Left hindlimb (tissue), 1 donor: ENCODE results near the gene MRPL23.

Experiments
- DNase-seq: peaks from one replicate; pipeline ENCODE4 v3.0.0-alpha.2; 2018

The MRPL23 gene

DNA sequence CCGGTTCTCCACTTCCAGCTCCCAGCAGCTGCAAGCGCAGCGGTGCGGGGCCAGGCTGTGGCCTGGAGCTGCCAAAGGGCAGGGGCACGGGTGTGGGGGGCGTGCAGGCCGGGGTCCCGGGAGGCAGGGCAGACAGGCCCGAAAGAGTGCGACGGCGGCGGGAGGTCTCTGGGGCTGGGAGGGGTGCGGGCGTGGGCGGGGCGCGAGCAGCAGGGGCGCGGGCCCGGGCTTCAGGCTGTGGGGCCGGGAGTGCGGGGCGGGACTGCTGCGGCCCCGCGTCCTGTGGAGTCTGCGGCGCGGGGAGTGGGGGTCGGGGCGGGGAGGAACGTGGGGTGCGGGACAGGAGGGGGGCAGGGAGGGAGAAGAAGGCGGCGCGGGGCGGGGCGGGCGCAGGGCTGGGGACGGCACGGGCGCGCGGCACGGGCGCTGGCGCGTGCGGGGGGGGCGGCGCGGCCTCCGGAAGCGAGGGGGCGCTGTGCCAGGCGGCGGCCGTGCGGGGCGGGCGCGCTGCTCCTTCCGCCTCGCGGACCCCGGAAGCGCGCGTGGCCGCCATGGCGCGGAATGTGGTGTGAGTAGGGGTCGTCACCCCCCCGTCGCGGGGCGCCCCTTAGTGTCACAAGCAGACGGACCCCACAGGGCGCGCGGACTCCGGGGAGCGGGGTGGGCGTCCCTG, at the start of gene MRPL23:
MRPL23 (plus strand) TSS at position 521 of the 673 bp plus-strand sequence; CDS start at position 552, 31 bp downstream.
- DNase-seq: no peak

DNA sequence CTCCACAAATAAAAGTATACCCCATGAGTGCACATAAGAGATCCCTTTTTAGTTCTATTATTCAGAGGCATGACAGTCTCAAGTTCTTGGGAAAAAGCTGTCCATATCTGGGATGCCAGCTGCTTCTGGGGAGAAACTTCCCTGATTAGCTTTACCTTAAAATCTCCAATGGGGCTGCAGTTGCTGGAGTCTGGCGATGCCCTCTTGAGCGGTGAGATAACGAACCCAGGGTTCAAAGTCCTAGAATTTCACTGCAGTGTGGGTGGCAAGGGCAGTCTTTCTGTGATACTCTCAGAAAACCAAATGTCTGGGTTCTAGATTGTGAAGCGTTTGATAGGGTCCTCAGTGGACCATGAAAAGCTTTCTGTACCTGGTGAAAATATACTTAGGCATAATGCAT, 48.0 kb upstream of the MRPL23 start:
- DNase-seq: no peak

DNA sequence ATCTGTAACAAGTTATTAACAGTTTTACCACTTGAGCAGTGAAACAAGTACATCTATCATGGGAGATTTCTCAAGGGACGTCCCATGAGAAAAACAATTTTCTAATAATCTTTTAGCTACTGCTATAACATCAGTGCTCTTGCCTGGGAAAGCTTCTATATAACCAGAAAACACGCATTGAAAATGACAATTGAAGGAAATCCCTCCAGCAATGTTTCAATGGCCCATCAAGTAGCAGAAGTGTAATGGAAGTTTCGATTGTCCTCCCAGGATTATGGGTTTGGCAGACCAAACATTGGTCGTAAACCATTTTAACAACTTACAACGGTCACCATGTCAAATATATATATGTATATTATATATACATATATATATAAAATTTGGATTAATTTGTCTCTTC, 47.4 kb upstream of the MRPL23 start:
- DNase-seq: no peak

DNA sequence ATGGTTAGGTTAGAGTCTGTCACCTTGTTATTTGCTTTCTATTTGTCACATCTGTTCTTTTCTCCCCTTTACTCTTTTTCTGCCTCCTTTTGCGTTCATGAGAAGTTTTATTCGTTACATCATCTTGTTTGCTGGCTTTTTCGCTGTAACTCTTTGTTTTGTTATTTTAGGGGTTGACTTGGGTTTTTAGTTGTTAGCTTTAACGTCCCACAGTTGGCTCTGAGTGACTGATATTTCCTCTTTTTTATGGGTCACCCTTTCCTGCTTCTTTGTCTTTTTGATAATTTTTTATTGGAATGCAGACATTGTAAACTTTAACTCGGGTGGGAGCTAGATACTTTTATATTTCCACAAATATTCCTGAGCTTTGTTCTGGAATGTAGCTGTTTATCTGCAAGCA, 41.0 kb upstream of the MRPL23 start:
- no peak for DNase-seq

DNA sequence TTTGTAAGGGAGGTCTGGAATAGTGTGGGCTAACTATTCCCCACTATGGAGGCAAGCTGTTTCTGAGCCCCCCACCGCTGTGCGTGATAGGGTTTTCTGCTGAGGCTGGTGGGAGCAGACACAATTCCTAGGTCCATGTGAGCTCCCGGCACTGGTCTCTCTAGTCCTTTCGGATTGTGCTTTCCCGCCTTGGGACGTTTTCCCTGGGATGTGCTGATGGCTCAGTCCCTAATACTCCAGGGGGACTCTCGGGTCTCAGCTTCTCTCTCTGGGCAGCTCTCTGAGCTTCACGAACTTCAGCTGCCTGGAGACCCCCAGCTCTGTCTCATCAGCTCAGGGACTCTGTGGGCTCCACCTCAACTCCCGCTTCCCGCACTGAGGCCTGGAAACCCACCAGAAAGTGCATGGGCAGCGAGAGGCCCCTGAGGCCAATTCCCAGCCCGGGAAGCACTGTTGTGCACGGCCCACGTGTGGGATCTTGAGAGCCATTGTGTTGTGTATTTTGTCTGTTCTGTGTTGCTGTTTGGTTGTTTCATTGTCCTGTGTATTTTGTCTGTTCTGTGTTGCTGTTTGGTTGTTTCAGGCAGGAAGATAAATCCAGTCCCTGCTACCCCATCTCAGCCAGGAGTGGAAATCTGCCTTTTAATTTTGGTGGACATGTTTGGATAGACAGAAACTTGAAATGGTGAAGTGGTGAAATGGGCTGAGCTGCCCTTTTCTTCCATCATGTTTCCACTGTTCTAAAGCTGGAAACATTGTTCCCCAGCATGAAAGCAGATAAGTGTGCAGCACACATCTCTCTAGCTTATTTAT, 40.3 kb upstream of the MRPL23 start:
- no peak for DNase-seq

DNA sequence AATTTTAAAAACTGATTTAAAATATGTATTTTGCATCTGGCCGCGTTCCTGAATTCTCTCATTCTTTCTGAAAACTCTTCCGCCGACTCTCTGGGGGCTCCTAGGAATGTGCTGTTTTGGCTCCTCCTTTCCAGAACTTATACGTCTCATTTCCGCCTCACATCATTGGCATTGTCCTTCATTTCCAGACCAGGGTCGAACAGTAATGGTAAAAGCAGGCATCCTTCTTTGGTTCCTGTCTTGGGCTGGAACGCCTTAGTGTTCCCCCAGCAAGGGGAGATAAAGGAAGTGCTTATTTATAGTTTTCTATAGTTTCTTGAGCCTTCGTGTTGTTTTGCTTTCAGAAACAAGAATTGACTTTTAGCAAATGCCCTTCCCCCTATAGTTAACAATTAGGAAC, 38.5 kb upstream of the MRPL23 start:
- peak; percentile 85 for DNase-seq

DNA sequence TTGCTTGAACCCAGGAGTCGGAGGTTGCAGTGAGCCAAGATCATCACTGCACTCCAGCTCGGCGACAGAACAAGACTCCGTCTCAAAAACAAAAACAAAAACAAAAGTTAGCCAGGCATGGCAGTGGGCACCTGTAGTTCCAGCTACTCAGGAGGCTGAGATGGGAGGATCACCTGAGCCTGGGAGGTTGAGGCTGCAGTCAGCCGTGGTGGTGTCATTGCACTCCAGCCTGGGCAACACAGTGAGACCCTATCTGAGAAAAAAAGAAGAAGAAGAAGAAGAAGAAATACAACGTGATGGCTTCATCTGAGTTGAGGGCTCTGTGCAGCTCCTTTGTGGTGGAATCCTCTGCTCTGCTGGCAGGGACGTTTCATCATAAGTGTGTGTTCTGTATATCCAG, 37.6 kb upstream of the MRPL23 start:
- no peak for DNase-seq

DNA sequence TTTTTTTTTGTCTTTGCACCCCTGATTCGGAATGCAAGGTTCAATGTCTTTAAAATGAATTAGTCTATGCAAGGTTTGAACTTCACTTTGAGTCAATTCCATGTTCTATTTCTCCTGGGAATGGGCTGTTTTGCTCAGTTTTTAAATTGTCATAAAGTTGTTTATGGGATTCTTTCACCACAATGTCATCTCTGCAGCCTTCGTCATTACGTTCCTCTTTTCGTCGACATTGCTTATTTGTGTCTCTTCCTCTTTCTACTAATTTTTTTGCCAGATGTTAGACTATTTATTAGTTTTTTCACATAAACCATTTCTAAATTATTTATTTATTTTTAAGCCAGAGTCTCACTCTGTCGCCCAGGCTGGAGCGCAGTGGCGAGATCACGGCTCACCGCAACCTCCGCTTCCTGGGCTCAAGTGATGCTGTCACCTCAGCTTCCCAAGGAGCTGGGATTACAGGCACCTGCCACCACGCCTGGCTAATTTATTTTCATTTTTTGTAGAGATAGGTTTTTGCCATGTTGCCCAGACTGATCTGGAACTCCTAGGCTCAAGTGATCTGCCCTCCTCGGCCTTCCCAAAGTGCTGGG, 34.7 kb upstream of the MRPL23 start:
- DNase-seq: no peak

DNA sequence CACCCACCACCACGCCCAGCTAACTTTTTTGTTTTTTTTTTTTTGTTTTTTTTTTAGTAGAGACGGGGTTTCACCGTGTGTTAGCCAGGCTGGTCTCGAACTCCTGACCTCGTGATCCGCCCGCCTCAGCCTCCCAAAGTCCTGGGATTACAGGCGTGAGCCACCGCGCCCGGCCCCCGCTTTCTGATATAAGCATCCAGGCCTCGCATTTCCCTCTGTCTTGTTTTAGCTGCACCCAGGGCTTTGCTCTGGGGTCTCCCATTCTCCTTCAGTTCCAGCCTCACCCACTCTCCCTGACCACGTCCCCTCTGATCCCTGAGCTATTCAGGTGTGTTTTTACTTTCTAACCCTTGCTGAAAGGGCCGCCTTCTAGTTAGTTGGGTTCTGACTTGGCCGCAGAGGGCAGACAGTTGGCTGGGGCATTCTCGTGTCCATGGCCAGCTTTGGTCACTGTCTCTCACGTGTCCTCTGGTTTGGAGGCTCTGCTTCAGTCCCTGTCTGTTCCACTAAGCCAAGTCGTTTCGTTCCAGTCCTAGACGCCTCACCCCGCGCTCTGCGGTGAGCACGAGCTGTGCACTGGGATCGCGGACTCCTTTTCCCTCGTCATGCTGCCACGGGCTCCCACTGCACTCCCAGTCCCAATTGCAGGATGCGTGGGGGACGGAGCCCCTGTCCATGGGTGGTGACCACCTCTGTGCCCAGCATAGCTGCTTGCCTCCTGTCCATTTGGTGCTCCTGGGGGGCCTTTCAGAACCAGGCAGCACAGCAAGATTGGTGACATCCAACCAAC, 33.7 kb upstream of the MRPL23 start:
- peak; percentile 22 for DNase-seq

DNA sequence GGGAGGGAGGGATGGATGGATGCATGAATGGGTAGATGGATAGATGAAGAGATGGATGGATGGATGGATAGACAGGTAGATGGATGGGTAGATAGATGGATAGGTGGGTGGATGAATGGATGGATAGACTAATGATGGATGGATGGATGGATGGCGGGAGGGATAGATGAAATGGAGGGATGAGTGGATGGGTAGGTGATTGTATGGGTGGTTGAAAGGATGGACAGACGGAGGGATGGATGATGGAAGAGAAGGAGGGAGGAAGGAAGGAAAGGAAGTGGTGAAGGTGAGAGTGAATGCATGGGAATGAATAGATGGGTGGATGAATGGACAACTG, 31.4 kb upstream of the MRPL23 start:
- no peak for DNase-seq

DNA sequence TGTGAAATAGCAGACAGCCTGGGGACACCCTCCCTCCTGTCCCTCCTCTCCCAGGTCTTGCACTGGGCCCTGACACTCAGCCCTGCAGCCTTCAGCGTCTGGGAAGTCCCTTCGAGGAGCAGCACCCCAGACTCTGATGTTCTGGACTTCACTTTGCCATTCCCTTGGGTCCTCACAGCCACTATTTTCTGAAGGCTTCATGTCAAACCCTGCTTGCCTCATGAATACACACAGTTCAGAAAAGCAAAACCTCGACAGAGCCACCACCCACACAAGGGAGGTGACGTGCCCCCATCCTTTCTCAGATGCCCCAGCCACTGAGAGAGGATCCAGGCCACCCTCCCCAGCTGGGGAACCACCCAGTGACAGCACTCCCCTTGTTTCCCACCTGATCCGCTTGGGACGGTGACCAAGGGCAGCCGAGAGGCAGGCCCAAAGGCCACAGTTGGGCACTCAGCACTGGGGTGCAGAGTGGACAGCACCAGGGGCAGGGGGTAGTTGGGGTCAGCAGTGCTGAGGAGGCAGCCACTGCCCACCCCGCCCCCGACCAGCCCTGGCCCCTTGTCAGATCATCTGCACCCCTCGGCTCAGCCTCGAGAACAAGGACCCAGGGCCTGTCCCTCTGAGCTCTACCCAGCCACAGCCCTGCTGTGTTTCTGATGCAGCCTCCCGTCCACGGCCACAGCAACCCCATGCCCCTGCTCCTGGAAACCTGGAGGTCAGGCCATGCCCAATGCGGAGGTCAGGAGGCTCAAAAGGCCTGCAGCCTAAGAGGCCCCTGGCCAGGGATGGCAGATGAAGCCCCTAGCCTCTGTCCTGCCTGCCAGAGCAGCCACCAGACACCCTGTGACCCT, 30.8 kb upstream of the MRPL23 start:
- no peak for DNase-seq

DNA sequence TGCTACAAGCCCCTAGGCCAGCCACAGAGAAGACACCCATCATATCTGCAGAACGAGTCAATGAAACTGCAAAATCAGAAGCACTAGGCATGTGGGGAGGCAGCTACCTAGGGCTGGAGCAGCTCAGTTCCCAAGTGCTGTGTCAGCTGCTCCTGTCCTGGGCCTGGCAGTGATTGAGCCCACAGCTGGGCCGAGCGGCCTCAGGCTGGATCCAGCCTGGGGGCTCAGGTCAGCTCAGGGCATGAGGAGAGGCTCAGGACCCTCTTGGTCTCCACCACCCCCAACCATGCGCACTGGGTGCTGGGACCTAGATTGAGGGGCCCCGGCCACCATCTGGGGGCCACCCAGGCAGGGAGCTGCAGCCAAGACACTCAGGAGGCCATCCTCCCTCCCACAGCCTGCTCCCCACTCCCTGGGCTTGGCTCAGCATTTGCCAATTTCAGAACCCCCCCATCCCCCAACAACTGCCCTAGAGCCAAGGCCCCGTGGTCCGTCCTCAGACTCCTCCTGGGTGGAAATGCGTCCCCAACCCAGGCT, 30.1 kb upstream of the MRPL23 start:
- peak; percentile 43 for DNase-seq

DNA sequence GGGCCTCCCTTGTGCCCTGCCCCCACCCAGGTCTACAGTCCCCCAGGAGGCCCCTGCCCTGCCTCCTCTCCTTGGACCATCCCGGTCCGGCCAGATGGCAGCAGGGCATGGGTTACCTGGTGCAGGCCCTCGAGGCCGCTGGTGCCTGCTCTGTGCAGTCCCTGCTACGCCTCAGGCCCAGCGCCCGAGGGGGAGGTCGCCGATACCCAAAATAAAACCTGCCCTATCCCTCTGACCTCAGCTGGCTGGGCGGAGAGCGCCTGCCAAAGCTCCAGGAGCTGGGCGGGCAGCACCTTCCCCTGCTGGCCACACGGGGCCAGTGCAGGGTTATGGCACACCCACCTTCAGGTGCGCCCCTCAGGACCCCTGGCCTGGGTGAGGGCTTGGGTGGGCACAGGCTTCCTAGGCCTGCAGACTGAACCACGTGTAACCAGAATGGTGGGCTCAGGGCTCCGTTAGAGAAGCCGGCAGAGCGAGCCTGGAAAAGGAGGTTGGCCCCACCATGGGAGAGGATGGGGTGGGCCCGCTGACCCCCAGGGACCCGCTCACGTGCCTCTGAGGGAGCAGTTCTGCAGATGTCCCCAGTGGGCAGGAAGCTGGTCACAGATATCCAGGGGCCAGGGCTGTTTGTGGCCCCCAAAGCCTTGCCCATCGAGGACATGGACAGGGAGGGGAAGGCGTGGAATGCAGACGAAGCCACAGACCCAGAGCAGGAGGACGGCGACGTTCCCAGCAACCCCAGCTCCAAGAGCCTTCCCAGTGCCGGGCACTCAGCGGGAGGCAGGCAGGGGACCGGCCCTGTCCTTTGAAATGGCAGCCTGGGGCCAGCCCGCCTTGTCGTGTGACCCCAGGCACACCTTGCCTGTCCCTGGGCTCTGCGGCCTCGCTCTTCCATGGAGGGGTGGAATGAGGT, 29.4 kb upstream of the MRPL23 start:
- no peak for DNase-seq

DNA sequence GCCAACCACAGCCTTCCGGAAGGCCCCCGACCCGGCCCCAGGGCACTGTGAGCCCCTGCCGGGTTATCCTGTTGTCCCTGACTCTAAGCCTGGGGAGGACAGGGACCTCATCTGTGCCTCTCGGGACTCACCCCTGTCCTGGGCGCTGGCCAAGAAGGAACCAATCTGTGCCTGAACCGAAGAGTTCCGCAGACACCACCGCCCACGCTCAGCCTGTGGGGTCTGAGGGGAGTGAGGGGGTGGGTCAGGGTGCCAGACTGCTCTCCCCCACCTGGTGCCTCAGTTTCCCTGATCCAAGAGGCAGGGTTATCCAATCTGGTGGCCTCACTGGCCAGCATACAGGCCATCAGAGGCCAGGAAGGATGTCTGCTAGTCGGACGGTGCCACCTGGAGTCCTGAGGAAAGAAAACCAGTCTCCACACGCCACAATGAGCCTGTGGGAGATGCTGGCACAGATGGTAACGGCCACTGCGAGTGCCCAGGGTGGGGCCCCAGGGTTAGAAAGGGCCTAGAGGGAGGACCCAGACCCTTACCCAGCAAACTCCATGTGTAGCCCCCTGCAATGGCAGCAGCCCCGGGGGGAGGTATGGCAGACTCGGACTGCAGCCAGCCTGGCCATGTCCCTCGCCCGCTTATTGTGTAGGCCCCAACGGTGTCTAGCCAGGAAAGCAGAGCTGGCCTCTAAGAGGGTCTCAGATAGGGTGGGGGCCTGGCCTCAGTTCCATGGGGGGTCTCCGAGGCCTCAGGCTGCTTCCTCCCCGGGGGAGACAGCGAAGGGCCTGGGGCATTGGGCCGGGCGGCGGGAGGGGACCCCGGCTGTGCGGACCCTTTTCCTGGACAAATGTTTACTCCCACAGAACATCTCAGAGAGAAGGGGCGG, 28.5 kb upstream of the MRPL23 start:
- peak; percentile 44 for DNase-seq

DNA sequence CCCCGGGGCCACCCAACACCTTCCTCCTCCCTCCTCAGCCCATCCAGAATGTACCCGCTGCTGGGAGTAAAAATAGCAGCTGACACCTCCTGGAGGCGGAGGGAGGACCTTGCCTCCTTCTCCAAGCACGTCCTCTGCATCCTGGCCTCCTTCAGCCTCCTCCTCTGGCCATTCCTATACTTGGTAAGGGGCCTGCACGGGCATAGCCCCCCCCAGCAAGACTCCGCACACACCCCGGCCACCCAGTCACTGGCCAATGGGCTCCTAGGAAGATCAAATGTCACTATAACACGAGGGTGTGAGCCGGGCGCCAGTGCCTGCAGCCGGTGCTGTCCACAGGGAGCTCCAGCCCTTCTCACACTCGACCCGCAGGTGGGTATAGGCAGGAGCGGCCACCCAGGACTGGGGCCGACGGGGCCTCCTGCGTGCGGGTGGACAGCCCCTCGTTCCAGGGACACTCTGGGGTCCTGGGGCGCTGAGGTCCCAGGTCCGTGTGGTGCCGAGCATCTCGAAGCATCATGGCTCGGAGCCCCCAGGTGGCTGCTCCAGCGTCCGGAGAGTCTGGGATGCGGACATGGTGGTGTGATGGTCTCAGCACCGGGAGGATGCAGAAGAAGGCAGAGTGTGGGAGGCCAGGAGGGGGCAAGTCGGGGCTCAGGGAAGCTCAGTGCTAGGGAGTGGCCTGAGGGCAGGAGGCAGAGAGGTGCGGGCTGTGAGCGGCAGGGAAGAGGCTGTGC, 27.6 kb upstream of the MRPL23 start, which contains the start of gene TNNT3:
TNNT3 (plus strand) TSS at position 313 of the 737 bp plus-strand sequence. CDS start 3,172 bp downstream, outside the sequence.
- DNase-seq: peak; percentile 63

DNA sequence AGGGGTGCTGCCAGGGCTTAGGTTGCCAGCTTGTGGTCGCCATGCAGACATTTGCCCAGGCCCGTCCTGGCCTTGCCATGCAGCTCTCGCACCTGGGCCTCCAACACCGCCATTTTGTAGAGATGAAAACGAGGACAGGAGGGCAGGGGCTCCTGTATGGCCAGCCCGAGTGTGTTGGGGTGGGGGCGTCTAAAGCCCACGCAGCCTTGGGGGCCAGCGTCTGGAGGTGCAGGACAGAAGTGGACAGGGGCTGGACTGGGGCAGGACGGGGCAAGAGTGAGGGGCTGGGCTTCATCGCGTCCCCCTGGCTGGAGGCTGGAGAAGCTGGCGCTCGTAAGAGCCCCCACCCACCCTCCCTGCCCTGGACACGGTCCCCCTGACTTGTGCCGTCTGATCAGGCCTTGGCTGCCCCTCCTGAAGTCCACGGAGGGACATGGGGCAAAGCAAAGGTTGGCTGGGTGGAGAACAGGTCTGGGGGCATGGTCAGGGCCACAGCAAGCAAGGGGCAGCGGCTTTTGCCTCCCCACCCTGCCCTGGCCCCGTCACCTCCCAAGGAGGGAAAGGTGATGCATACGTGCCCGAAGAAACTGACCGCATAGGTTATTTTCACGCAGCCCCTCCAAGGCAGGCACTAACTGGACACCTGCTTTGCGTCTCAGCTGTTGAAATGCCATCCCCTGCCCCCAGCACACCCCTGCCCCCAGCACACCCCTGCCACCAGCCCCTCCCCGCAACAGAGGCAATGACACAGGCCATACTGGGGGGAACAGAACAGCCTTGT, 26.8 kb upstream of the MRPL23 start:
- DNase-seq: peak; percentile 23

DNA sequence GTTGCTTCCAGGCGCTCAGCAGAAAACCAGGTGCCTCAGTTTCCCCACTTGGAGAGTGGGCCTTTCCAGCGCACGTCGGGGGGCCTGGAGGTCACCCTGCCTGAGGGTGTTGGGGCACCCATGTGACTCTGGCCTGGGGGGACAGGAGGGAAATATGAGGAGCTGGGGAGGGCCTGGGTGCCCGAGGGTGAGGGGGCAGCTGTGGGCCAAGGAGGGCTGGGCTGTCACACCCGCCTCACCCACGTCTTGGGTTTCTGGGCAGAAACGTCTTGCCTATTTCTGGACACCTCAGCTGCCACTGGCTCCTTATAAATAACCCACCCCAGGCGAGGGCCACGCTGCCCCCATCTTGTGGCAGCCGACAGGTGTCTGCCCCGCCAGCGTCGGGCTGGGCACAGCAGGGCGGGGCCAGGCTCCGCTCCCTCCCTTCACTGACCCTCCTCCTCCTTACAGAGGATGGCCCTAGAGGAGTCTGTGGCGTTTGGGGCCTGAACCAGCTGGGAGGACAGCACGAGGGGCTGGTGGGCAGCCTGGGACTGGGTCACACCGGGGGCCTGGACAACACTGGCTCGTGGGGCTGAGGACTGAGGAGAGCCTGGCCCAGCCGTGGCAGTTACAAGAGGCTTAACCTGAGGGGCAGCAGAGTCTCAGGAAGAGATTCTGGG, 26.1 kb upstream of the MRPL23 start:
- DNase-seq: peak; percentile 67
